K562 (cell line): Measurements from ENCODE around the gene BAIAP2. TPM values are rescaled to one million over a fixed set of nuclear protein-coding genes. Genes with fewer than 3 reads are reported as not detected.
A peak's percentile ranks its signal among the peaks of the same experiment; 100 is the strongest.

Experiments used
- ATAC-seq: fragments of 200-7000 bp; cut with Tn5 transposase; 3 replicates; pipeline ENCODE4 v1.9.1; 2020; ENCODE audit warnings: moderate library complexity
- BruUV-seq: library from RNA; stranded (reverse); fragments of 400-500 nt; replicated peaks from 2 replicates; lab custom pipeline; 2021; lab: Mats Ljungman, UMichigan
- CTCF ChIA-PET: fragments of 300-600 bp; formaldehyde crosslinking; extraction: SDS; loops from one replicate; lab custom pipeline; 2021; ENCODE audit warnings: low intra/inter-chr PET ratio; lab: Yijun Ruan, JAX
- POLR2A ChIA-PET: fragments of 300-600, 350-650 bp; sonication (Branson Sonifier 250); formaldehyde crosslinking; extraction: SDS; loops from one replicate; lab custom pipeline; 2021; ENCODE audit warnings: antibody characterized with exemption, inconsistent platforms; lab: Yijun Ruan, JAX
- DNase-seq, 4 experiments: peaks; one replicate each; pipeline versions ENCODE4 v3.0.0 to v3.0.0-alpha.2; 2011 to 2018; ENCODE audit warnings: low spot score in 3 of 4, mixed read lengths in 3 of 4; ENCODE audit errors: extremely low read depth in 1 of 4
- FAIRE-seq: peaks from 2 replicates; lab custom pipeline; 2011; peaks lifted over from hg19 to GRCh38; lab: Jason Lieb, UNC
- H2AFZ ChIP-seq: 2 replicates; pipeline ENCODE4 v1.6.0; 2011; ENCODE audit warnings: low read depth, low read length, control low read depth, inconsistent platforms
- H3K27ac ChIP-seq: fragments of 200-600 bp; 3 replicates; pipeline ENCODE4 v1.8.0; 2011; ENCODE audit warnings: low read depth, mild to moderate bottlenecking, control low read depth, inconsistent platforms, low read length, moderate library complexity, mixed read lengths; ENCODE audit errors: extremely low read depth
- H3K27me3 ChIP-seq, 2 experiments: fragments of 300-600 bp in 1 of 2; 2 replicates in 1 of 2; 3 replicates in 1 of 2; pipeline versions ENCODE4 v1.6.0 to v1.8.0; 2011; ENCODE audit warnings: inconsistent platforms in 2 of 2, low read length in 2 of 2, mild to moderate bottlenecking in 1 of 2, mixed read lengths in 1 of 2, moderate library complexity in 1 of 2; ENCODE audit not compliant: control insufficient read depth in 2 of 2, insufficient read depth in 2 of 2
- H3K36me3 ChIP-seq: fragments of 300-600 bp; 3 replicates; pipeline ENCODE4 v1.8.0; 2011; ENCODE audit warnings: mild to moderate bottlenecking, low read length, inconsistent platforms; ENCODE audit not compliant: control insufficient read depth, insufficient read depth
- H3K4me1 ChIP-seq, 2 experiments: fragments of 200-600 bp in 1 of 2; replicated peaks in 1 of 2; 2 replicates in 1 of 2; 3 replicates in 1 of 2; pipeline versions ENCODE4 v1.5.1 to v1.8.0; 2011; ENCODE audit warnings: inconsistent platforms in 2 of 2, low read length in 2 of 2, mild to moderate bottlenecking in 1 of 2, mixed read lengths in 1 of 2, moderate library complexity in 1 of 2; ENCODE audit not compliant: control insufficient read depth in 2 of 2, insufficient read depth in 2 of 2
- H3K4me2 ChIP-seq: 2 replicates; pipeline ENCODE4 v1.6.1; 2011; ENCODE audit warnings: low read length, control low read depth, inconsistent platforms, mixed read lengths; ENCODE audit not compliant: insufficient read depth
- H3K4me3 ChIP-seq: fragments of 200-600 bp; sonication (generic), shearing (Covaris generic); 2 replicates; pipeline ENCODE4 v1.5.1; 2016; ENCODE audit warnings: control low read depth, inconsistent platforms
- H3K79me2 ChIP-seq: fragments of 200-600 bp; 3 replicates; pipeline ENCODE4 v1.8.0; 2011; ENCODE audit warnings: low read length, inconsistent platforms; ENCODE audit not compliant: control insufficient read depth, insufficient read depth
- H3K9ac ChIP-seq, 2 experiments: 2 replicates each; pipeline versions ENCODE4 v1.6.0 to v1.6.1; 2011; ENCODE audit warnings: low read depth in 2 of 2, low read length in 2 of 2, control low read depth in 1 of 2, inconsistent platforms in 1 of 2, mild to moderate bottlenecking in 1 of 2, mixed read lengths in 1 of 2; ENCODE audit not compliant: insufficient read depth in 1 of 2
- H3K9me1 ChIP-seq: one replicate; pipeline ENCODE4 v1.6.0; 2011; ENCODE audit warnings: inconsistent platforms, mild to moderate bottlenecking, low read length, moderate library complexity; ENCODE audit not compliant: control insufficient read depth, insufficient read depth
- H3K9me3 ChIP-seq: replicated peaks from 2 replicates; pipeline ENCODE4 v1.5.1; 2011; ENCODE audit warnings: low read depth, low read length, inconsistent platforms; ENCODE audit not compliant: control insufficient read depth, insufficient read depth
- H4K20me1 ChIP-seq: replicated peaks from 2 replicates; pipeline ENCODE4 v1.6.1; 2011; ENCODE audit warnings: low read length, inconsistent platforms, mixed read lengths; ENCODE audit not compliant: control insufficient read depth, insufficient read depth
- BCOR ChIP-seq: fragments of 450-650 bp; IDR thresholded peaks from 2 replicates; pipeline ENCODE4 v1.6.1; 2016
- ESRRA ChIP-seq: fragments of 450-650 bp; IDR thresholded peaks from 2 replicates; pipeline ENCODE4 v1.6.1; 2014; ENCODE audit warnings: low read depth, mild to moderate bottlenecking, moderate library complexity, borderline replicate concordance
- JUNB ChIP-seq: fragments of 450-650 bp; formaldehyde crosslinking; conservative IDR thresholded peaks from 2 replicates; pipeline ENCODE4 v1.4.0; 2020; ENCODE audit warnings: mild to moderate bottlenecking
- KAT8 ChIP-seq: fragments of 450-650 bp; IDR thresholded peaks from 2 replicates; pipeline ENCODE4 v1.6.1; 2016; ENCODE audit warnings: low read depth, mild to moderate bottlenecking
- KDM1A ChIP-seq, 2 experiments: fragments of 450-650 bp; IDR thresholded peaks; 2 replicates each; pipeline ENCODE4 v1.6.1; 2016; ENCODE audit warnings: mild to moderate bottlenecking in 2 of 2
- THAP12 ChIP-seq: fragments of 250-450 bp; sonication (Bioruptor Pico); IDR thresholded peaks from 2 replicates; pipeline ENCODE4 v1.9.0; 2021; ENCODE audit warnings: mild to moderate bottlenecking, inconsistent platforms
- WGBS: fragments of 100-300 bp; shearing (Covaris generic); methylation state at CpG from one replicate; pipeline ENCODE4 v1.1.6; 2016; ENCODE audit warnings: low coverage, mixed read lengths; ENCODE audit not compliant: insufficient coverage; ENCODE audit errors: missing lambda C conversion rate; 5-methylcytosine and 5-hydroxymethylcytosine counted together
- in situ Hi-C: fragments of 300-500 bp; cut with MboI; formaldehyde crosslinking; loops from 4 replicates; pipeline ENCODE4 v1.15.0; 2018; ENCODE audit warnings: inconsistent platforms, mixed read lengths
- intact Hi-C: fragments of 100-400 bp; cut with micrococcal nuclease; formaldehyde crosslinking; loops from 2 replicates; pipeline ENCODE4 v1.14.2; 2022
- polyA plus RNA-seq, 8 experiments: library from polyadenylated mRNA; depleted of rRNA in 4 of 8; stranded (reverse) in 5 of 8; unstranded in 3 of 8; fragments of >200 nt; fragmentation: Nextera tagmentation in 2 of 8; fragmentation: Illumina TruSeq in 1 of 8; extraction: Ambion mirVana in 2 of 8; extraction: Trizol in 1 of 8; gene quantifications; 2 replicates each; pipeline versions ENCODE4 v1.2.1 to v1.2.3, GENCODE V29; 2011 to 2014; ENCODE audit warnings: inconsistent platforms in 1 of 8, missing spikeins in 1 of 8
- total RNA-seq, 7 experiments: library from RNA; depleted of rRNA in 6 of 7; stranded (reverse); fragments of >200 nt in 6 of 7; fragmentation: Illumina TruSeq in 2 of 7; extraction: Trizol in 2 of 7; gene quantifications; 2 replicates each; pipeline versions ENCODE4 v1.2.1 to v1.2.3, GENCODE V29; 2011 to 2021; ENCODE audit warnings: low replicate concordance in 1 of 7

The BAIAP2 gene
- total and polyA plus RNA-seq, 9 of the 15 experiments (the other 6 are each of a cell fraction or from before 2014, with no cell fraction given), result 2.3 to 51.6 (median 18.4) TPM

DNA sequence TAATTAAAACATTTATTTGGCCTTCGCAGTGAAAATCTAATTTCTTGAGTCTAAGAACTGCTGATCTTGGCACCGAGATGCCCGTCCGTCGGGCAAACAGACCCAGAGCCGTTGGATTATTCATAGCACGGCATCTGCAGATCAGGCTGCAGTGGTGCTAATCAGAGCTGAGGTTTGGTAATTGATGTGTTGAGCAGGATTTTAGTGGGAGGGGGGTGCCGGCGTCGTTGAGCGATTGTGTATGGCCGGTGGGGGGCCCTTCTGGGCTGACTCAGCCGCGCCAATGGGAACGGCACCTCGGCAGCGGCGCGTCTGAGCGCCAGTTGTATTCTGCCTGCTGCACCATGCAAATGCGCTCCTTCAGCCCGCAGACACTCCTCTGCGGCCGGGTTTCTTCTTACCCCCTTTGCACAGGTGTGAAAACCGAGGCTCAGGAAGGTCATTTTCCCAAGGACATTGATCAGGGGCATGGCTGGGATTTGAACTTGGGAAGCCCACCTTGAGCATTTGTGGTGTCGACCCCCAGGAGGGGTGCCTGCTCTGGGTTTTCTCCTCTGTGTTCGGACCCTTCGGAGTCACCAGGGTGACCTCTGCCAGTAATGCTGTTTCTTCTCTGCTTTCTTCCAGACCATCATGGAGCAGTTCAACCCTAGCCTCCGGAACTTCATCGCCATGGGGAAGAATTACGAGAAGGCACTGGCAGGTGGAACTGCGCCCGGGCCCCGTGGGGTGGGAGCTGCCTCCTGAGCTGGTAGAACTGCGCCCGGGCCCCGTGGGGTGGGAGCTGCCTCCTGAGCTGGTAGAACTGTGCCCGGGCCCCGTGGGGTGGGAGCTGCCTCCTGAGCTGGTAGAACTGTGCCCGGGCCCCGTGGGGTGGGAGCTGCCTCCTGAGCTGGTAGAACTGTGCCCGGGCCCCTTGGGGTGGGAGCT lies 18.4 kb downstream of the BAIAP2 start:
- CTCF ChIA-PET, result interaction anchor here (0.6 kb wide), 1 partner anchor 66 kb away, joined by 4 read pairs; no protein-coding TSS in a partner anchor
- peaks cover 34 to 86% of the 10 kb centered on the region in 2 experiments for H3K4me1 ChIP-seq
- no peak for FAIRE-seq

DNA sequence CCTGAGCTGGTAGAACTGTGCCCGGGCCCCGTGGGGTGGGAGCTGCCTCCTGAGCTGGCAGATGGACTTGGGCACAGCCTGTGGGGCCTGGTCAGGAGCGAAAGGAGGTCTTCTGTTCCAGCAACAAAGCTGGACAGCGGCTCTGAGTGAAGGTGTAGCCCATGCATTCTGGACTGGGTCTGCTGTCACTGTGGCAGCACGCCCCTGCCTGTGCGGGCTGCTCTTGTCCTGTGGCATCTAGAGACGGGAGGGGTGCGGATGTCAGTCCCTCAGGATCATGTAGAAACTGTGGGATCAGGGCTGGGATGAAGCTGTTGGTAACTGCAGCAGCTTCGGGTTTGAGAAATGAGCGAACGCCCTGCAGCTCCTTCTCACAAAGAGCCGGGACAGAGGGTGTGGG lies 19.4 kb downstream of the BAIAP2 start:
- Histone ChIP-seq H3K4me1 (peaks cover 26 to 86% of the 10 kb centered on the region in 2 experiments), H2AFZ (no peak overlapping the region), H3K27ac (no peak overlapping the region), H3K4me2 (no peak overlapping the region), H3K79me2 (peaks cover 21% of the 10 kb centered on the region; the same call in 2 of the 3 replicates), H3K9me3 (no peaks in the 10 kb centered on the region), H3K36me3 (peaks cover 27% of the 10 kb centered on the region; the same call in 2 of the 3 replicates), H3K4me3 (no peak overlapping the region), H3K9ac (peak overlapping the region in 1 of 2 experiments; percentile 35; a peak in 1 of 4 replicates), H3K9me1 (peaks cover 7% of the 10 kb centered on the region), H3K27me3 (no peaks in the 10 kb centered on the region), H4K20me1 (peaks cover 26% of the 10 kb centered on the region)
- POLR2A ChIA-PET, result interaction anchor here (0.6 to 1.2 kb wide), 4 partner anchors 9 to 17 kb away, joined by 3 to 6 read pairs (median 4); no protein-coding TSS in a partner anchor
- no TSS peak for BruUV-seq
- FAIRE-seq (no peak), DNase-seq (no peak), ATAC-seq (no peak)
- CTCF ChIA-PET, result no interaction called here
- 93% methylated on average over 12 of the region's 12 CpGs for WGBS
- in situ Hi-C loops, result no loop called here
- intact Hi-C loops, result no loop called here
- no peak for TF ChIP-seq THAP12

More for the DNA sequence above, 18.4 kb downstream of the BAIAP2 start:
- H2AFZ ChIP-seq, result no peak overlapping the region
- peaks cover 11% of the 10 kb centered on the region for H3K9me1 ChIP-seq
- no peak overlapping the region; a peak in 1 of 4 replicates for H3K9ac ChIP-seq
- H3K27ac ChIP-seq, result no peak overlapping the region
- no peak for ATAC-seq
- H3K36me3 ChIP-seq, result peaks cover 17% of the 10 kb centered on the region; the same call in 2 of the 3 replicates
- no TSS peak for BruUV-seq
- POLR2A ChIA-PET, result interaction anchor here (0.8 to 1.1 kb wide), 2 partner anchors 10 to 13 kb away, joined by 3 to 4 read pairs; no protein-coding TSS in a partner anchor
- no peaks in the 10 kb centered on the region for H3K27me3 ChIP-seq
- in situ Hi-C loops (no loop called here), intact Hi-C loops (no loop called here)
- no peak overlapping the region for H3K4me3 ChIP-seq
- H4K20me1 ChIP-seq, result peaks cover 26% of the 10 kb centered on the region
- no peak overlapping the region for H3K4me2 ChIP-seq
- no peak for DNase-seq
- WGBS, result 86% methylated on average over 32 of the region's 42 CpGs
- H3K79me2 ChIP-seq, result peaks cover 25% of the 10 kb centered on the region; the same call in 2 of the 3 replicates
- TF ChIP-seq JUNB (CRISPR knock-in tag), result no peak
- no peak for TF ChIP-seq KAT8
- peak; percentile 98 for TF ChIP-seq ESRRA
- 0 out of 2 replicates have a peak, but pooled peaks have one; percentile 16 for TF ChIP-seq BCOR
- peak in 1 of 2 experiments; percentile 50; a peak in 1 of 4 replicates for TF ChIP-seq KDM1A (IDR thresholded peaks at IDR 0.05)
- H3K9me3 ChIP-seq, result no peaks in the 10 kb centered on the region
